Measurements from ENCODE around the gene COL4A1. TPM values are rescaled to one million over a fixed set of nuclear protein-coding genes. Genes with fewer than 3 reads are reported as not detected.

The COL4A1 gene
- polyA plus RNA-seq, 1 donor: 146 TPM

- WGBS (ENCODE audit: insufficient coverage, low lambda C conversion rate): no CpG with 5 or more reads among the region's 15 CpGs
These were observed 156.4 kb downstream of the COL4A1 start for GRCh38 chr13:110150384-110151101.

GRCh38 chr13:110149036-110149435 lies 157.9 kb downstream of the COL4A1 start:
- peaks cover 19% of the 10 kb centered on the region for H3K36me3 ChIP-seq (ENCODE audit: control insufficient read depth, insufficient read depth, low read length)
- no peaks in the 10 kb centered on the region for H3K27me3 ChIP-seq (ENCODE audit: control insufficient read depth, insufficient read depth, low read length)
- DNase-seq: no peak
- peaks cover 10% of the 10 kb centered on the region for H3K9me3 ChIP-seq (ENCODE audit: control insufficient read depth, low read depth, low read length)
- H3K4me1 ChIP-seq (ENCODE audit: control insufficient read depth, insufficient read depth, low read length): no peaks in the 10 kb centered on the region
- H3K27ac ChIP-seq (ENCODE audit: low read length): no peak overlapping the region
- 95% methylated on average over 2 of the region's 7 CpGs for WGBS (ENCODE audit: insufficient coverage, low lambda C conversion rate)
- H3K4me3 ChIP-seq (ENCODE audit: low read length): no peak overlapping the region

More at GRCh38 chr13:110150384-110151101, 156.4 kb downstream of the COL4A1 start:
- H3K9me3 ChIP-seq (ENCODE audit: control insufficient read depth, low read depth, low read length): peaks cover 10% of the 10 kb centered on the region
- no peak for DNase-seq
- no peaks in the 10 kb centered on the region for H3K27me3 ChIP-seq (ENCODE audit: control insufficient read depth, insufficient read depth, low read length)
- H3K36me3 ChIP-seq (ENCODE audit: control insufficient read depth, insufficient read depth, low read length): peaks cover 31% of the 10 kb centered on the region
- H3K27ac ChIP-seq (ENCODE audit: low read length): no peak overlapping the region
- no peaks in the 10 kb centered on the region for H3K4me1 ChIP-seq (ENCODE audit: control insufficient read depth, insufficient read depth, low read length)
- H3K4me3 ChIP-seq (ENCODE audit: low read length): no peak overlapping the region

- no peak overlapping the region for H3K4me3 ChIP-seq (ENCODE audit: low read length)
- H3K27ac ChIP-seq (ENCODE audit: low read length): no peak overlapping the region
- peaks cover 4% of the 10 kb centered on the region for H3K27me3 ChIP-seq (ENCODE audit: control insufficient read depth, insufficient read depth, low read length)
- H3K9me3 ChIP-seq (ENCODE audit: control insufficient read depth, low read depth, low read length): no peaks in the 10 kb centered on the region
- peaks cover 7% of the 10 kb centered on the region for H3K4me1 ChIP-seq (ENCODE audit: control insufficient read depth, insufficient read depth, low read length)
- DNase-seq: no peak
- H3K36me3 ChIP-seq (ENCODE audit: control insufficient read depth, insufficient read depth, low read length): no peaks in the 10 kb centered on the region
- no CpG with 5 or more reads among the region's 3 CpGs for WGBS (ENCODE audit: insufficient coverage, low lambda C conversion rate)
These were observed 166.9 kb downstream of the COL4A1 start for GRCh38 chr13:110140099-110140498.

GRCh38 chr13:110138700-110139036 lies 168.3 kb downstream of the COL4A1 start:
- H3K27me3 ChIP-seq (ENCODE audit: control insufficient read depth, insufficient read depth, low read length): peaks cover 4% of the 10 kb centered on the region
- WGBS (ENCODE audit: insufficient coverage, low lambda C conversion rate): no CpG with 5 or more reads among the region's 8 CpGs
- H3K36me3 ChIP-seq (ENCODE audit: control insufficient read depth, insufficient read depth, low read length): no peaks in the 10 kb centered on the region
- peaks cover 7% of the 10 kb centered on the region for H3K4me1 ChIP-seq (ENCODE audit: control insufficient read depth, insufficient read depth, low read length)
- H3K27ac ChIP-seq (ENCODE audit: low read length): no peak overlapping the region
- no peak for DNase-seq
- H3K9me3 ChIP-seq (ENCODE audit: control insufficient read depth, low read depth, low read length): no peaks in the 10 kb centered on the region
- H3K4me3 ChIP-seq (ENCODE audit: low read length): peak overlapping the region; percentile 44

GRCh38 chr13:110138010-110138699 lies 168.8 kb downstream of the COL4A1 start:
- no peaks in the 10 kb centered on the region for H3K9me3 ChIP-seq (ENCODE audit: control insufficient read depth, low read depth, low read length)
- no peaks in the 10 kb centered on the region for H3K36me3 ChIP-seq (ENCODE audit: control insufficient read depth, insufficient read depth, low read length)
- H3K27ac ChIP-seq (ENCODE audit: low read length): peak overlapping the region; percentile 44
- H3K4me3 ChIP-seq (ENCODE audit: low read length): peak overlapping the region; percentile 58
- H3K4me1 ChIP-seq (ENCODE audit: control insufficient read depth, insufficient read depth, low read length): peaks cover 7% of the 10 kb centered on the region
- DNase-seq: peak; percentile 33 to 83
- no CpG with 5 or more reads among the region's 60 CpGs for WGBS (ENCODE audit: insufficient coverage, low lambda C conversion rate)
- peaks cover 7% of the 10 kb centered on the region for H3K27me3 ChIP-seq (ENCODE audit: control insufficient read depth, insufficient read depth, low read length)

- DNase-seq: peak; percentile 31 to 70
- no peaks in the 10 kb centered on the region for H3K36me3 ChIP-seq (ENCODE audit: control insufficient read depth, insufficient read depth, low read length)
- peak overlapping the region; percentile 44 for H3K27ac ChIP-seq (ENCODE audit: low read length)
- H3K27me3 ChIP-seq (ENCODE audit: control insufficient read depth, insufficient read depth, low read length): peaks cover 7% of the 10 kb centered on the region
- H3K4me3 ChIP-seq (ENCODE audit: low read length): peak overlapping the region; percentile 58
- no peaks in the 10 kb centered on the region for H3K9me3 ChIP-seq (ENCODE audit: control insufficient read depth, low read depth, low read length)
- WGBS (ENCODE audit: insufficient coverage, low lambda C conversion rate): no CpG with 5 or more reads among the region's 7 CpGs
- peaks cover 7% of the 10 kb centered on the region for H3K4me1 ChIP-seq (ENCODE audit: control insufficient read depth, insufficient read depth, low read length)
These were observed 169.3 kb downstream of the COL4A1 start for GRCh38 chr13:110137680-110138009.

GRCh38 chr13:110136660-110137585 lies 170.0 kb downstream of the COL4A1 start:
- Histone ChIP-seq H3K27me3 (ENCODE audit: control insufficient read depth, insufficient read depth, low read length) (peaks cover 9% of the 10 kb centered on the region), H3K4me3 (ENCODE audit: low read length) (no peak overlapping the region), H3K27ac (ENCODE audit: low read length) (no peak overlapping the region), H3K36me3 (ENCODE audit: control insufficient read depth, insufficient read depth, low read length) (no peaks in the 10 kb centered on the region), H3K4me1 (ENCODE audit: control insufficient read depth, insufficient read depth, low read length) (peaks cover 7% of the 10 kb centered on the region), H3K9me3 (ENCODE audit: control insufficient read depth, low read depth, low read length) (no peaks in the 10 kb centered on the region)
- 28% methylated on average over 2 of the region's 16 CpGs for WGBS (ENCODE audit: insufficient coverage, low lambda C conversion rate)
- DNase-seq: no peak

- no peak for DNase-seq
- no peaks in the 10 kb centered on the region for H3K36me3 ChIP-seq (ENCODE audit: control insufficient read depth, insufficient read depth, low read length)
- no peaks in the 10 kb centered on the region for H3K9me3 ChIP-seq (ENCODE audit: control insufficient read depth, low read depth, low read length)
- no peak overlapping the region for H3K4me3 ChIP-seq (ENCODE audit: low read length)
- peaks cover 13% of the 10 kb centered on the region for H3K27me3 ChIP-seq (ENCODE audit: control insufficient read depth, insufficient read depth, low read length)
- no CpG with 5 or more reads among the region's 5 CpGs for WGBS (ENCODE audit: insufficient coverage, low lambda C conversion rate)
- peaks cover 7% of the 10 kb centered on the region for H3K4me1 ChIP-seq (ENCODE audit: control insufficient read depth, insufficient read depth, low read length)
- no peak overlapping the region for H3K27ac ChIP-seq (ENCODE audit: low read length)
These were observed 170.9 kb downstream of the COL4A1 start for GRCh38 chr13:110135977-110136597.

GRCh38 chr13:110134801-110135200 lies 172.2 kb downstream of the COL4A1 start:
- Histone ChIP-seq H3K9me3 (ENCODE audit: control insufficient read depth, low read depth, low read length) (no peaks in the 10 kb centered on the region), H3K36me3 (ENCODE audit: control insufficient read depth, insufficient read depth, low read length) (no peaks in the 10 kb centered on the region), H3K4me1 (ENCODE audit: control insufficient read depth, insufficient read depth, low read length) (peaks cover 7% of the 10 kb centered on the region), H3K4me3 (ENCODE audit: low read length) (no peak overlapping the region), H3K27ac (ENCODE audit: low read length) (no peak overlapping the region), H3K27me3 (ENCODE audit: control insufficient read depth, insufficient read depth, low read length) (peaks cover 13% of the 10 kb centered on the region)
- DNase-seq: no peak
- WGBS (ENCODE audit: insufficient coverage, low lambda C conversion rate): no CpG with 5 or more reads among the region's 8 CpGs

Measured in large intestine (tissue), 3 donors.